ENCODE data around the gene NUCKS1.
A peak's percentile ranks its signal among the peaks of the same experiment; 100 is the strongest.
"Not testable (repeated sequence)": the region's sequence is repeated elsewhere in the genome, so short reads cannot be mapped to it uniquely, and the experiment has no call there.

The NUCKS1 gene

GRCh38 chr1:205726619-205727125, 23.3 kb downstream of the NUCKS1 start:
- DNase-seq: no peak

GRCh38 chr1:205725514-205725913, 24.5 kb downstream of the NUCKS1 start:
- no peak for DNase-seq

- not testable (repeated sequence) for DNase-seq
These were observed 29.2 kb downstream of the NUCKS1 start for GRCh38 chr1:205720740-205721139.

GRCh38 chr1:205719762-205720161, 30.2 kb downstream of the NUCKS1 start:
- no peak for DNase-seq

GRCh38 chr1:205719015-205719414, 31.0 kb downstream of the NUCKS1 start:
- DNase-seq: no peak

GRCh38 chr1:205716371-205717132, 33.4 kb downstream of the NUCKS1 start:
- DNase-seq: no peak

GRCh38 chr1:205715628-205716027, 34.4 kb downstream of the NUCKS1 start:
- DNase-seq: no peak

- no peak for DNase-seq
These were observed 35.1 kb downstream of the NUCKS1 start for GRCh38 chr1:205714906-205715246.

GRCh38 chr1:205714190-205714905, 35.6 kb downstream of the NUCKS1 start:
- DNase-seq: no peak

GRCh38 chr1:205711105-205712048, 38.6 kb downstream of the NUCKS1 start:
- DNase-seq: peak; percentile 28

- DNase-seq: no peak
These were observed 39.5 kb downstream of the NUCKS1 start for GRCh38 chr1:205710201-205711062.

GRCh38 chr1:205709640-205710039, 40.3 kb downstream of the NUCKS1 start:
- DNase-seq: no peak

- no peak for DNase-seq
These were observed 41.0 kb downstream of the NUCKS1 start for GRCh38 chr1:205709059-205709398.

- no peak for DNase-seq
These were observed 43.1 kb downstream of the NUCKS1 start for GRCh38 chr1:205706601-205707502.

GRCh38 chr1:205704903-205705302, 45.1 kb downstream of the NUCKS1 start:
- no peak for DNase-seq

- DNase-seq: no peak
These were observed 46.9 kb downstream of the NUCKS1 start for GRCh38 chr1:205703072-205703471.

- DNase-seq: no peak
These were observed 48.1 kb downstream of the NUCKS1 start for GRCh38 chr1:205701891-205702290.

- DNase-seq: no peak
These were observed 48.6 kb downstream of the NUCKS1 start for GRCh38 chr1:205701420-205701819.

- no peak for DNase-seq
These were observed 49.0 kb downstream of the NUCKS1 start for GRCh38 chr1:205700865-205701401.

- no peak for DNase-seq
These were observed 50.6 kb downstream of the NUCKS1 start for GRCh38 chr1:205699416-205699815.

- no peak for DNase-seq
These were observed 51.1 kb downstream of the NUCKS1 start for GRCh38 chr1:205698921-205699320.

Data from effector CD8-positive, alpha-beta T cell (primary cell).